PFSK-1 (cell line): ENCODE measurements around the gene CREB3L2.

Experiments
- FOXP2 ChIP-seq: optimal IDR thresholded peaks from 2 replicates; pipeline ENCODE3; 2011; ENCODE audit warnings: borderline replicate concordance, control low read depth, inconsistent platforms; ENCODE audit not compliant: insufficient read depth; ENCODE audit errors: extremely low read length, extremely low read depth
- POLR2AphosphoS5 ChIP-seq: IDR thresholded peaks from 2 replicates; pipeline ENCODE4 v1.6.1; 2012; ENCODE audit warnings: low read depth, mild to moderate bottlenecking, control low read depth, low read length, moderate library complexity
- SIN3A ChIP-seq: IDR thresholded peaks from 2 replicates; pipeline ENCODE4 v1.6.1; 2012; ENCODE audit warnings: mild to moderate bottlenecking, low read length, moderate library complexity, borderline replicate concordance; ENCODE audit not compliant: insufficient read depth
- TAF1 ChIP-seq: IDR thresholded peaks from 2 replicates; pipeline ENCODE4 v1.6.1; 2012; ENCODE audit warnings: low read length, control low read depth, borderline replicate concordance; ENCODE audit not compliant: insufficient read depth
- TF ChIP-seq, protein P1 (sequence below), 2 experiments: IDR thresholded peaks; 2 replicates each; pipeline versions ENCODE4 v1.6.1 to v1.8.0; 2011 to 2012; ENCODE audit warnings: low read depth in 2 of 2, low read length in 2 of 2, control low read depth in 1 of 2, inconsistent platforms in 1 of 2, mild to moderate bottlenecking in 1 of 2, moderate library complexity in 1 of 2; ENCODE audit not compliant: insufficient read depth in 1 of 2

Gene CREB3L2

GRCh38 chr7:137932881-137933269 lies 69.0 kb downstream of the CREB3L2 start:
- TF ChIP-seq FOXP2 (no peak), SIN3A (no peak), TAF1 (no peak), POLR2AphosphoS5 (no peak)
- TF ChIP-seq, protein P1, sequence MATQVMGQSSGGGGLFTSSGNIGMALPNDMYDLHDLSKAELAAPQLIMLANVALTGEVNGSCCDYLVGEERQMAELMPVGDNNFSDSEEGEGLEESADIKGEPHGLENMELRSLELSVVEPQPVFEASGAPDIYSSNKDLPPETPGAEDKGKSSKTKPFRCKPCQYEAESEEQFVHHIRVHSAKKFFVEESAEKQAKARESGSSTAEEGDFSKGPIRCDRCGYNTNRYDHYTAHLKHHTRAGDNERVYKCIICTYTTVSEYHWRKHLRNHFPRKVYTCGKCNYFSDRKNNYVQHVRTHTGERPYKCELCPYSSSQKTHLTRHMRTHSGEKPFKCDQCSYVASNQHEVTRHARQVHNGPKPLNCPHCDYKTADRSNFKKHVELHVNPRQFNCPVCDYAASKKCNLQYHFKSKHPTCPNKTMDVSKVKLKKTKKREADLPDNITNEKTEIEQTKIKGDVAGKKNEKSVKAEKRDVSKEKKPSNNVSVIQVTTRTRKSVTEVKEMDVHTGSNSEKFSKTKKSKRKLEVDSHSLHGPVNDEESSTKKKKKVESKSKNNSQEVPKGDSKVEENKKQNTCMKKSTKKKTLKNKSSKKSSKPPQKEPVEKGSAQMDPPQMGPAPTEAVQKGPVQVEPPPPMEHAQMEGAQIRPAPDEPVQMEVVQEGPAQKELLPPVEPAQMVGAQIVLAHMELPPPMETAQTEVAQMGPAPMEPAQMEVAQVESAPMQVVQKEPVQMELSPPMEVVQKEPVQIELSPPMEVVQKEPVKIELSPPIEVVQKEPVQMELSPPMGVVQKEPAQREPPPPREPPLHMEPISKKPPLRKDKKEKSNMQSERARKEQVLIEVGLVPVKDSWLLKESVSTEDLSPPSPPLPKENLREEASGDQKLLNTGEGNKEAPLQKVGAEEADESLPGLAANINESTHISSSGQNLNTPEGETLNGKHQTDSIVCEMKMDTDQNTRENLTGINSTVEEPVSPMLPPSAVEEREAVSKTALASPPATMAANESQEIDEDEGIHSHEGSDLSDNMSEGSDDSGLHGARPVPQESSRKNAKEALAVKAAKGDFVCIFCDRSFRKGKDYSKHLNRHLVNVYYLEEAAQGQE (IDR thresholded peaks at IDR 0.05; ENCODE audit: insufficient read depth in 1 of 2, low read depth in 2 of 2, low read length in 2 of 2) = no peak

- TF ChIP-seq SIN3A = no peak
- TF ChIP-seq TAF1 = no peak
- TF ChIP-seq, protein P1 (IDR thresholded peaks at IDR 0.05; ENCODE audit: insufficient read depth in 1 of 2, low read depth in 2 of 2, low read length in 2 of 2) = no peak
- TF ChIP-seq FOXP2 = no peak
- TF ChIP-seq POLR2AphosphoS5 = no peak
These were observed 70.1 kb downstream of the CREB3L2 start for GRCh38 chr7:137931823-137932222.

DNA sequence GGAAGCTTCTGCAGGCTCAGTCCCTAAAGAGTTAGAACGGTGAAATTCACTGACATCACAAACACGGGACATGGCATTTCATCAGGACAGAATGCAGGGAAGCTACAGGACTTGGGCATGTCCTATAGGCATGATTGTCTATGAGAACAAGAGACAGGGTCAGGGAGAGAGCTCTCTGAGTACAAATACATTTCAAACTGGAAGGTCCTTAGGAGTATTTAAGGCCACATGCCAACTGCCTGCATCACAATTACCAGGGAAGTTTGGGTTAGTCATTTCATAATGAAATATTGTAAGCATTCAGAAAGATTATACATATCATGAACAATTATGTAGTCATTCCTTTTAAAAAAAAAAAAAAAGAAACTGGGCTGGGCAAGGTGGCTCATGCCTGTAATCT lies 71.3 kb downstream of the CREB3L2 start:
- TF ChIP-seq, protein P1 (IDR thresholded peaks at IDR 0.05; ENCODE audit: insufficient read depth in 1 of 2, low read depth in 2 of 2, low read length in 2 of 2) = no peak

- no peak for TF ChIP-seq SIN3A
- no peak for TF ChIP-seq POLR2AphosphoS5
- no peak for TF ChIP-seq FOXP2
- TF ChIP-seq TAF1 = no peak
- TF ChIP-seq, protein P1 (IDR thresholded peaks at IDR 0.05; ENCODE audit: insufficient read depth in 1 of 2, low read depth in 2 of 2, low read length in 2 of 2) = no peak
These were observed 73.3 kb downstream of the CREB3L2 start for GRCh38 chr7:137928626-137929025.

GRCh38 chr7:137927386-137927785 lies 74.5 kb downstream of the CREB3L2 start:
- TF ChIP-seq, protein P1 (IDR thresholded peaks at IDR 0.05; ENCODE audit: insufficient read depth in 1 of 2, low read depth in 2 of 2, low read length in 2 of 2) = no peak
- TF ChIP-seq FOXP2 (no peak), TAF1 (no peak), POLR2AphosphoS5 (no peak), SIN3A (no peak)
